ENCODE measurements around the gene MORC2.

DNA sequence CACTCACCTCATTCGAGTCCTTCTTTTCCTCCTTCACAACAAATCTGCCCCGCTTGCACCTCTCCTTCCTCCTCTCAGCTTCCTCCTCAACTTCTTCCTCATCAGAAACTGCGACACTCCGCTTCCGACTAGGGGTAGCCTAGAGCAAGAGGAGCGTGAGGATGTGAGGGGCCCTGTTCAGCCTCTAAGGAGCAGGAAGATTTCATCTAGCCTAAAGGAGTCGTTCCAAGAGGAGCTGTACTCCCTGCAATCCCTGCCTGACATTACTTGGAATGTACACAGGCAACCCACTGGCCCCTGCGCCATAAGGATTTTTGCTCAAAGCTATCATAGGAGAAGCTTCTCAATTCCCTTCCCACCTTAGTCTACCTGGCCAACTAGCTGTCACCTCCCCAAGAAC is 34.5 kb downstream of the MORC2 start:
- TF ChIP-seq, protein P1, sequence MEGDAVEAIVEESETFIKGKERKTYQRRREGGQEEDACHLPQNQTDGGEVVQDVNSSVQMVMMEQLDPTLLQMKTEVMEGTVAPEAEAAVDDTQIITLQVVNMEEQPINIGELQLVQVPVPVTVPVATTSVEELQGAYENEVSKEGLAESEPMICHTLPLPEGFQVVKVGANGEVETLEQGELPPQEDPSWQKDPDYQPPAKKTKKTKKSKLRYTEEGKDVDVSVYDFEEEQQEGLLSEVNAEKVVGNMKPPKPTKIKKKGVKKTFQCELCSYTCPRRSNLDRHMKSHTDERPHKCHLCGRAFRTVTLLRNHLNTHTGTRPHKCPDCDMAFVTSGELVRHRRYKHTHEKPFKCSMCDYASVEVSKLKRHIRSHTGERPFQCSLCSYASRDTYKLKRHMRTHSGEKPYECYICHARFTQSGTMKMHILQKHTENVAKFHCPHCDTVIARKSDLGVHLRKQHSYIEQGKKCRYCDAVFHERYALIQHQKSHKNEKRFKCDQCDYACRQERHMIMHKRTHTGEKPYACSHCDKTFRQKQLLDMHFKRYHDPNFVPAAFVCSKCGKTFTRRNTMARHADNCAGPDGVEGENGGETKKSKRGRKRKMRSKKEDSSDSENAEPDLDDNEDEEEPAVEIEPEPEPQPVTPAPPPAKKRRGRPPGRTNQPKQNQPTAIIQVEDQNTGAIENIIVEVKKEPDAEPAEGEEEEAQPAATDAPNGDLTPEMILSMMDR (conservative IDR thresholded peaks at IDR 0.05): no peak
- TF ChIP-seq ZFX (IDR thresholded peaks at IDR 0.05): no peak

Data from C4-2B (cell line).